ENCODE measurements around the gene PLA2G3. TPM values are rescaled to one million over a fixed set of nuclear protein-coding genes. Genes with fewer than 3 reads are reported as not detected.

PLA2G3 gene
- total RNA-seq, 1 experiment from 2014 or later, result 8.2 TPM

DNA sequence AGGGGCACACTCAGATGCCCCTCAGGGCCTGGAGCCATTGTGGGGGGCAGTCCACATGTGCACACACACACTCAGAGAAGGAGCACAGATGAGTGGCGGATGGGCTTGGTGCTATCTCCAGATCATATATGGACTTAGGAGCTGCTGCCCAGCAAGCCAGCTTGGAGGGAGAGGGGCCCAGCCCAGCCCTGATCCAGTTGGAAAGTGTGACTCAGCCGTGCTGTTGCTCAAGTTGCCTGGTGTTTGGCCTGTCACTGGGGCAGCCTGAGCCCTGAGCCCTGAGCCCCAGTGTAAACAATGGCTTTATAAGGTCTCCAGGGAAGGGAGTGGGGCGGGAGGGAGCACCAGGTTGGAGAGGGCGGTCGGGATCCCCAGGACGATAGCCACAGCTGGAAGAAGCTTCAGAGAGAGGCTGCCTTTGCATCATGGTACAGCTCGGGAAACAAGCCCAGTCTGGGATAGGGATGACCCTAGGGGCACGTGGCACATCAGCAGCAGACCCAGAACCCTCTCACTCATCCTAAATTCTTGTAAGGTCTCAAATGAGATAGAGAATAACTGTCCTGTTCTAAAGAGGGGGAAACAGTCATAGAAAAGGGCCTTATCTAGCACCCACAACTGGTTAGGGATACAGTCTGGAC, 37.7 kb downstream of the PLA2G3 start:
- no peak overlapping the region for H4K8ac ChIP-seq (replicated peaks; ENCODE audit: insufficient read length, low read depth, low read length)
- no peak overlapping the region for H3K4ac ChIP-seq (ENCODE audit: low read depth, low read length)
- no peak overlapping the region; a peak in 1 of 7 replicates for H3K27ac Mint-ChIP-seq
- H3K4me3 Mint-ChIP-seq, result no peak overlapping the region
- H3K9ac ChIP-seq (ENCODE audit: extremely low read depth, insufficient read length, low read length), result no peak overlapping the region
- H3T11ph ChIP-seq (ENCODE audit: low read length), result no peak overlapping the region
- H4K20me1 ChIP-seq (ENCODE audit: control insufficient read depth, insufficient read depth, insufficient read length), result no peaks in the 10 kb centered on the region
- H3K14ac ChIP-seq (ENCODE audit: insufficient read depth, low read length), result no peak overlapping the region
- H4K91ac ChIP-seq (ENCODE audit: insufficient read length, low read depth, low read length), result no peak overlapping the region
- H2BK120ac ChIP-seq (ENCODE audit: low read depth, low read length, poor library complexity, severe bottlenecking), result no peak overlapping the region
- H3K9me3 Mint-ChIP-seq, result peaks cover 0 to under 1% of the 10 kb centered on the region in 2 experiments; a peak in 1 of 5 replicates
- TF ChIP-seq, protein P1, sequence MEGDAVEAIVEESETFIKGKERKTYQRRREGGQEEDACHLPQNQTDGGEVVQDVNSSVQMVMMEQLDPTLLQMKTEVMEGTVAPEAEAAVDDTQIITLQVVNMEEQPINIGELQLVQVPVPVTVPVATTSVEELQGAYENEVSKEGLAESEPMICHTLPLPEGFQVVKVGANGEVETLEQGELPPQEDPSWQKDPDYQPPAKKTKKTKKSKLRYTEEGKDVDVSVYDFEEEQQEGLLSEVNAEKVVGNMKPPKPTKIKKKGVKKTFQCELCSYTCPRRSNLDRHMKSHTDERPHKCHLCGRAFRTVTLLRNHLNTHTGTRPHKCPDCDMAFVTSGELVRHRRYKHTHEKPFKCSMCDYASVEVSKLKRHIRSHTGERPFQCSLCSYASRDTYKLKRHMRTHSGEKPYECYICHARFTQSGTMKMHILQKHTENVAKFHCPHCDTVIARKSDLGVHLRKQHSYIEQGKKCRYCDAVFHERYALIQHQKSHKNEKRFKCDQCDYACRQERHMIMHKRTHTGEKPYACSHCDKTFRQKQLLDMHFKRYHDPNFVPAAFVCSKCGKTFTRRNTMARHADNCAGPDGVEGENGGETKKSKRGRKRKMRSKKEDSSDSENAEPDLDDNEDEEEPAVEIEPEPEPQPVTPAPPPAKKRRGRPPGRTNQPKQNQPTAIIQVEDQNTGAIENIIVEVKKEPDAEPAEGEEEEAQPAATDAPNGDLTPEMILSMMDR (conservative IDR thresholded peaks at IDR 0.05), result no peak
- H2BK5ac ChIP-seq (ENCODE audit: insufficient read length, low read length), result no peak overlapping the region
- peaks cover 12% of the 10 kb centered on the region; the same call in 1 of the 2 replicates for H3K27me3 ChIP-seq (ENCODE audit: insufficient read depth, low read length)
- H3K4me2 ChIP-seq (ENCODE audit: insufficient read depth, insufficient read length, low read length), result no peak overlapping the region
- H3K9me3 ChIP-seq (ENCODE audit: control insufficient read depth, low read depth, low read length), result no peaks in the 10 kb centered on the region
- no peak for DNase-seq
- H3K23ac ChIP-seq (ENCODE audit: insufficient read length, low read depth, low read length), result no peak overlapping the region
- no peak overlapping the region for H2BK12ac ChIP-seq (ENCODE audit: insufficient read length, low read depth, low read length)
- peaks cover 8% of the 10 kb centered on the region for H3K23me2 ChIP-seq (ENCODE audit: insufficient read length, low read depth, low read length, poor library complexity, severe bottlenecking)
- H3K4me1 ChIP-seq (ENCODE audit: insufficient read depth, low read length), result 0 out of 2 replicates have a peak, but pooled peaks cover 3% of the 10 kb centered on the region
- H3K27me3 Mint-ChIP-seq (ENCODE audit: low read depth), result peaks cover 24% of the 10 kb centered on the region
- H2AFZ ChIP-seq (ENCODE audit: low read length), result no peak overlapping the region
- no peaks in the 10 kb centered on the region for H3K79me2 ChIP-seq (ENCODE audit: insufficient read depth, low read length)
- no CpG with 5 or more reads among the region's 8 CpGs for WGBS (ENCODE audit: extremely low coverage, insufficient read length, low lambda C conversion rate)
- no peak overlapping the region for H2BK15ac ChIP-seq (ENCODE audit: low read depth, low read length)
- H3K18ac ChIP-seq (ENCODE audit: insufficient read length, low read depth, low read length), result no peak overlapping the region
- H3K36me3 Mint-ChIP-seq (ENCODE audit: insufficient read depth in 1 of 3, low read depth in 3 of 3), result peaks cover 0 to 1% (median 0%) of the 10 kb centered on the region in 3 experiments; a peak in 2 of 7 replicates
- H2BK20ac ChIP-seq (ENCODE audit: low read depth, low read length, poor library complexity, severe bottlenecking), result no peak overlapping the region
- no peak overlapping the region for H3K27ac ChIP-seq (ENCODE audit: insufficient read length, low read depth, low read length)
- H2AK5ac ChIP-seq (ENCODE audit: insufficient read length, low read length), result no peak overlapping the region
- peaks cover 7 to 37% of the 10 kb centered on the region in 2 experiments for H3K4me1 Mint-ChIP-seq
- no peaks in the 10 kb centered on the region for H3K79me1 ChIP-seq (ENCODE audit: insufficient read depth, low read depth, low read length, poor library complexity, severe bottlenecking)
- no peak overlapping the region for H4K5ac ChIP-seq (ENCODE audit: insufficient read length, low read depth, low read length)
- H3K56ac ChIP-seq (ENCODE audit: insufficient read length, low read depth, low read length), result no peak overlapping the region
